Measurements from ENCODE around the gene SULT4A1. TPM values are rescaled to one million over a fixed set of nuclear protein-coding genes. Genes with fewer than 3 reads are reported as not detected.
A peak's percentile ranks its signal among the peaks of the same experiment; 100 is the strongest.

The SULT4A1 gene
- polyA plus RNA-seq, 4 donors = 1.6 to 5.7 (median 3.1) TPM

DNA sequence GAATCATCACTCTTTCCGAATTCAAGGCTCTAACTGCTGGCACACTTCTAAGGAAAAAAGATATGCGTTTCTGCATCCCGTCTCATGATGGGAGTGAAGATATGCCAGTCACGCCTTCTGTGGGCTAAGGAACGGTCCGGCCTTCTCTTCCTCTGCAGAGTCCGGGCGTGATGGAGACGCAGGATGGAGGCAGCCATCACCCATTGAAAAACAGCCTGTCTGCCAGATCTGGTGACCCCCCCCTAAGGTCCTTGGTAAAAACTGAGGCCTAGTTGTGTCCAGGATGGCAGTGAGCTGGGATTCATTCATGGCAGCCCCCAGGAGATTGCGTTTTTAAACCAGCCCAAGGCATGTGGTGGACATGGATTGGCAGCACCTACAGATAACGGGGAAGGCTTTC is 43.3 kb downstream of the SULT4A1 start:
- DNase-seq (ENCODE audit: low read depth in 4 of 4, low spot score in 2 of 4) = no peak

DNA sequence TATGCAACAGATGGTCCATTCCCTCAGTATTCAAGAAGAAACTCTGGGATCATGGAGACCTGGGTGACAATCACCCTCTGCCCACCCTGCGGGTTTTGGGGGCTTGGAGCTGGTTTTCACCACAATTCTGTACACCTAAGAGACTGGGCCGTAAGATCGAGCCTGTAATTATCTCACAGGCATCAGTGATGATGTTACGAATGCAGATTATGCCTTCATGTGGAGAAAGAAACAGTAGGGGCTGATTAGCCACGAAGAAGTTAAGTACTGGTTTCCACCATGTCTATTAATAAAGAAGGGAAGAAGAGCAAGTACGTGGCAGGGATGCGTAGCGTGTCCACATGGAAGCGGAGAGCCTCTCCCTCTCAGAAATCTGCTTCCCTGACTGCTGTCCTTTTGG is 44.9 kb downstream of the SULT4A1 start:
- DNase-seq (ENCODE audit: low read depth in 4 of 4, low spot score in 2 of 4) = no peak

DNA sequence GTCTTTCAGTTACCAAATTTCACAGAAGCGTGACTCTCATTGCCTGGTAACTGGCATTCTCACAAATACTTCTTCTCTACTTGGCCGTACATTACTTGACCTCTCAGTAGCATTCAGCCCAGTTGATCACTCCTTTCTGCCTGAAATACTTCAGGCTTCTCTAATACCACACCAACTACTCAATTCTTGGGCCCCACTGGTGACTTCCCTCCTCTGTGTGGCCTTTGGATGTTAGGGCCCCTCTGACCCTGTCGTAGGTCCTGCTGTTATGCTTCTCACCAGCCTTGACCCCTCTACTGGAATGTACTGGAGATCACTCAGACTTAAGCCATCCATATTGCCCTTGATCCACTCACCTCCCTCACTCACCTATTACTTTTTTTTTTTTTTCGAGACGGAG is 48.0 kb downstream of the SULT4A1 start:
- DNase-seq (ENCODE audit: low read depth in 4 of 4, low spot score in 2 of 4) = no peak

DNA sequence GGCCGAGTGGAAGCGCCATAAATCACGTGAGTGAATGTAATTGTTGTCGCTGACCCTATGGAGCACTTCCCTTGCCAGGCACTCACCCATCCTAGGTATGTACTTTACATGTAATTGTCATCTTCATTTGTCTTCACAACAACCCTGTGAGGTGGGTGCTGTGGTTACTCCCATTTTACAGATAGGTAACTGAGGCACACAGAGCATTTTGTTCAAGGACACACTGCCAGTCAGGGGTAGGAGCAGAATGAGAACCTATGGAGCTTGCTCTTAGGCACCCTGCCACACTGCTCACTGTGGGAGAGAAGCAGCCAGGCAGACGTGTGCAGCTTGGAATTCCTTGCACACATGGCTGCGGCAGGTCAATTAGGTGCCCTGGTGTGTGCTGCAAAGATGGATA is 49.4 kb downstream of the SULT4A1 start:
- DNase-seq (ENCODE audit: low read depth in 4 of 4, low spot score in 2 of 4) = no peak

DNA sequence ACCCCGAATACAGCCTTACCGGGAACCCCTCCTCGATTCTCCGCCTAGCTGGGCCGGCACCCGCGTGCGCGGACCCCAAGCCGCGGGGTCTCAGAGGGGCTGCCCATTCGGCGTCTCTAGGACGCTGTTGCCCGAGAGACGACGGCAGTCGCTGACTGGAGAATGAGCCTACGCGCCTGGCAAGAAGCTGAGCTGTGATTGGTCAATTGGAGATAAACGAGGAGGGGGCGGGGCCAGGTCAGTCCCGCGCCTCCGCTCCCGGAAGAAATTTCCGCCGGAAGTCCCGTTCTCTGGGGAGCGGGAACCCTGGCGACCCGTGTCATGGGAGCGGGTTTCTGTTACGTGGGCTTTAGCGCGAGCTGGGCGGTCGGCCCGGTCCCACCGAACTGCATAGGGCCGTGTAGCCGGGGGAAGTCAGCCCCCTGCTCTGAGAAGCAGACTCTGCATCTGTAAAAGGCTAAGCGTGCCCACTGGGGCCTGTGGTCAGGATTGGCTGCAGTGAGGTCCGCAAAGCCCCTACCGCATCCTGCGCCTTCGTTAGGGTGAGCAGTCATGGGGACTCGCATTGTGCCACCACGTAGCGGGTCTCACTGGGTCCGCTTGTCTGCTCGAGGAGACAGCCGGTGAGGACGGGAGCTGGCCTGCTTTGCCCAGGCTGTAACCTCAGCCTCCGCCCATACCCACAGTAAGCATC is 50.0 kb downstream of the SULT4A1 start, which contains the start of gene EFCAB6:
TSS of gene EFCAB6 (minus strand) at position 157 of the 694 bp plus-strand sequence. CDS start 29,987 bp downstream, outside the sequence.
- DNase-seq (ENCODE audit: low read depth in 4 of 4, low spot score in 2 of 4) = peak; percentile 86 to 94 (median 91)

DNA sequence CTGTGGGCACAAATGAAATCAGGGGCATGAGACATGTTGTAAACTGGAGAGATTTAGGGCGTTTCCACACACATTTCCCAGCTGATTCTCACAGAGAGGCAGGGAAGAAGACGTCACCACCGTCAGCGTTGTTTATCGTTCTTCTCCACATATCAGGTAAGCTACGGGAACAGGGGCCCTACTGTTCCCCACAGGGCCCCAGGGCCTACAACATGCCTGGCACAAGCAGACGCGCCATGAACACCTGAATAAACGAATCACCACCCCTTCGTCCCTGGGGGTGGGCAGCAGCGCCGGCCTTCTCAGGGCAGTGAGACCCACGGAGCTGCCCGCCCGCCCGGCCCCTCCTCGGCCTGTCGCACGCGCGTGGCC is 50.5 kb downstream of the SULT4A1 start:
- no peak for DNase-seq (ENCODE audit: low read depth in 4 of 4, low spot score in 2 of 4)

DNA sequence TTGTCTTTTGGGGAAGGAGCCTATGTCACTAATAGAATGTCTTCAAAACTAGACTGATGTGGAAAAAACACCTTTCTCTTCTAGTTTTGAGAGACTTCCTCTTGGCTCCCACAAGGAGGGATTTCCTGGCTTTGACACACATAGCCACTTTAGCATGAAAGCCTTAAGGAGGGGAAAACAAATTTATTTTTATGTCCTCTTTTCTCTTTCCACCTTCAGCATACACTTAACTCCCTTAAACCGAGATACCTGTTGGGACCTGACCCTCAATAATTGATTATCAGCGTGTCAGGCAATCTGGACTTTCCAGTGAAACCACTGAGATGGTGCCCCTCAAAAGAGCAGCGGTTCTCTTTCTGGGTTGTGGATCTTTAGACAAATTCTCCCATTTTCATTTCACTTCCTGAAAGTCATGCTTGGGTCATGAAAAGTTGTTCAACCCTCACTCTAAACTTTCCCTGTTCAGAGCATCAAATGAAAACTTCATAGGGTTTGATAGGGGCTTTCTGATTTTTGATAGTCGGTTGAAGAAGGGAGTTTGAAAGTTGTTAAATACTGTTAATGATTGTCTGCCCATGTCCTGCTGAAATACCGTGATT is 59.3 kb downstream of the SULT4A1 start:
- DNase-seq (ENCODE audit: low read depth in 4 of 4, low spot score in 2 of 4) = no peak

DNA sequence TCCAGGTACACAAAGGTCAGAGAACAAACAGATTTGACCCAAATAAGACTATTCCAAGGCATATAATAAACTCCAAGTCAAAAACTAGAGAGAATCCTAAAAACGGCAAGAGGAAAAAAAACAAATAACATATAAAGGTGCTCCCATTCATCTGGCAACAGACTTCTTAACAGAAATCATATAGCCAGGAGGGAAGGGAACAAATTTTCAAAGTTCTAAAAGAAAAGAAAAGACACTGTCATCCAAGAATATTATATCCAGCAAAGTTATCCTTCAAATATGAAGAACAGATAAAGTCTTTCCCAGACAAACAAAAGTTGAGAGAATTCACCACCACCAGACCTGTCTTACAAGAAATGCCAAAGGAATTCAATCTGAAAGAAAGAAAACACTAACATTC is 61.3 kb downstream of the SULT4A1 start:
- DNase-seq (ENCODE audit: low read depth in 4 of 4, low spot score in 2 of 4) = no peak

DNA sequence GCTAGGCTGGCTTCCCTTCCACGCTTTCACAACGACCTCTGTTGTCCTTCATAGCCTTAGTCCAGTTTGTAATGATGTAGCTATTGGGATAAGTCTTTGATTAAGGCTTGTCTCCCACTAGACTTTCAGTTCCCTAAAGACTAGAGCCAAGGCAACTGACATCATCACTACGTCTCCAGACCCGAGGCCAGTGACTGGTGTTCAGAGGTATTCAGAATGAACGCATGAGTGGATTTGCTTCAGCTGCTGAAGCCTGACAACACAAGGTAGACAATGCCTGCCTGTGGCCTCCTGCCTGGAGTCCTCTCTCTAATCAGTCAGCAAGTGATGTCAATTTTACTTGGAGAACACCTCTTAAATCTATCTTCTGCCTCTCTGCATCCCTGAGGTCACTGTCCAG is 63.8 kb downstream of the SULT4A1 start:
- DNase-seq (ENCODE audit: low read depth in 4 of 4, low spot score in 2 of 4) = no peak

DNA sequence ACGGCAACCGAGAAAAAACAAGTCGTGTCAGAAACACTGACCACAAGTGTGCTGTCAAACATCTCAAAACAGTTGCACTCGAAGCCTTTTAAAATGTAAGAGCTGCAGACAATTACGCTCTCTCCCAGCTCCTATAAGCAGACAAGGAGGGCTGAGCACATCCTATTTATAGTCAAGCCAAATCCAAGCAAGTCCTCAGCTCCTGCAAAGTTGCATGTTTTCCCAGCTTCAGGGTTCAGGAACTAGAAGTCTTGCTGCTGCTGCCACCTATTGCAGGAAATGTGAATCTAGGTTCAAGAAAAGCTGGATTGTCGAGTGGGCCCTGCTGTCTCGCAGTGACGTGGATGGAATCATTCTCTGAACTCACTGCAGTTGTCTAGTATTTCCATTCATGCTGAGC is 65.7 kb downstream of the SULT4A1 start:
- DNase-seq (ENCODE audit: low read depth in 4 of 4, low spot score in 2 of 4) = no peak

DNA sequence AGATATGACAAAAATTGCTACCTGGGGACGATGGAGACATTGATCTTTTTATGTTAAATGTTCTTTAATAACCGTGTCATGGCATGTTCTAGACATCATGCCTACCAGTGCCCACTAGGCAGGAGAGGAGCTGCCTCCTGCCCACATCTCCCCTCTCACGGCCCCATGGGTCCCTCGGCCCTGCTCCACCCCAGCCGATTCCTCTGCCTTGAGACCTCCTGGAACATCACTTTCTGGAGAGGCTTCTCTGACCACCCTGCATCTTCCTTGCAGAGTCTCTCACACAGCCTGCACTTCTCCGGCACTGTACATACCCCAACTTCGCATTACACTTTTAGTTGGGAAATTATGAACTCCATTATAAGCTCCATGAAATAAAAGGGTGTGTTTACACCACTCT is 67.0 kb downstream of the SULT4A1 start:
- DNase-seq (ENCODE audit: low read depth in 4 of 4, low spot score in 2 of 4) = no peak

DNA sequence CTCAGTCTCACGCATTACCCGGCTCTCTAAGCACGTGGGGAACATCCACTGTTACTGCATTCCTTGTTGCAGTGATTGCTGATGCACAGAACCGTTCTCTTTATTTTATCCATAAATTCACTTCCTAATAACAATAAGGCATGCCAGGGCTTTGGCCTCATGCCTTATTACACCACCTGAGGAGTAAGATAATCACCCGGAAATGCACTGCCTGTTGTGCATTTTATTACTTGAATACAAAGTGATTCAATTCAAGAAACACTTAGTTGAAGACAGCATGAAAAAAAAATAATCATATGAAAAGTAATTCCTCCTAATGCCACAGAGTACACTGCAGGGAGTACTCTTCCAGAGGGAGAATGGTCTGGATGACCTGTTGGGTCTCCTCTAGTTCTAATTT is 69.4 kb downstream of the SULT4A1 start:
- no peak for DNase-seq (ENCODE audit: low read depth in 4 of 4, low spot score in 2 of 4)

DNA sequence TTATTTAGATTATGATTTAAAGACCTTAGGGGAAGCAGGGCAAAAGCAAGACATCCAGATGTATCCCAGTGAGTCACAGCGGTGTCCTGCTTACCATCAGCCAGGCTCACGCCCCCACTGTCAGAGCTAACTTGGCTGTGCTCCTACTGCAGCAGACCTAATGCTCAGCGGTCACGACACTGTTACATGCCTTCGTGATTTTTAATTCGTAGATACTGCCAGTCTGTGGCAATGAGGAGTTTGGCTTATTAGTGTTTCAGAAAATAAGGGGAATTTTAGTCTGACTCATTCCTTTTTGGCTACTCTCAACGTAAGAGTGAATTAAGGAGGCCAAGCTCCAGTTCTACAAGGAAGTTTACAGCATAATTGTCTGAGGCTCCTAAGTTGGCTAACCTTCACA is 72.9 kb downstream of the SULT4A1 start:
- DNase-seq (ENCODE audit: low read depth in 4 of 4, low spot score in 2 of 4) = no peak

DNA sequence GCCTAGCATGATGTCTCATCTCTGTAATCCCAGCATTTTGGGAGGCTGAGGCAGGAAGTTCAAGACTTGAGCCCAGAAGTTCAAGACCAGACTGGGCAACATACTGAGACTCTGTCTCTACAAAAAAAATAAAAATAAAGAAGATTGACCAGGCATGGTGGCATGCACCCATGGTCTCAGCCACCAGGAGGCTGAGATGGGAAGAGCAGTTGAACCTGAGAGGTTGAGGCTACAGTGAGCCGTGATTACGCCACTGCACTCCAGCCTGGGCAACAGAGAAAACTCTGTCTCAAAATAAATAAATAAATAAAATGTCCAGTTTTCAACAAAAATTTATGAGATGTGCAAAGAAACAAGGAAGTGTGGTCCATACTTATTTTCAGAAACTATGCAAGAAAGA is 78.5 kb downstream of the SULT4A1 start:
- DNase-seq (ENCODE audit: low read depth in 4 of 4, low spot score in 2 of 4) = no peak

DNA sequence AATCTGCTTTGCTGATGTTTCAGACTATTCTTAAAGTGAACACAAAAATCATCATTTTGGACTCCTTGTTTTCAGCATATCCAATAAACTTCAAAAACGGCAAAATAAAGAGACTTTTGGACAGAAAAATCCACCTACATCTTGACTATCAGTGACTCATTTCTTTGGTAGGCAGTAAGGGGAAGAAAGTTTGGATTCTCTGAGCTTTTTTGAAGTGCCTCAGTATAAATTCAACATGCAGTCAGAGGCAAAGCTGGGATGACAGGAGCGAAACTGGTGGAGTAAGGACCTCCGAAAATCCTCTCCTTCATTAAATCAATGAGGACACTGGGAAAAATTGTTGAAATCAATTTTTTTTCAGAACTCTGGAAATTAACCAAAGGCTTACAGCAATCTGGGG is 79.9 kb downstream of the SULT4A1 start:
- DNase-seq (ENCODE audit: low read depth in 4 of 4, low spot score in 2 of 4) = no peak

DNA sequence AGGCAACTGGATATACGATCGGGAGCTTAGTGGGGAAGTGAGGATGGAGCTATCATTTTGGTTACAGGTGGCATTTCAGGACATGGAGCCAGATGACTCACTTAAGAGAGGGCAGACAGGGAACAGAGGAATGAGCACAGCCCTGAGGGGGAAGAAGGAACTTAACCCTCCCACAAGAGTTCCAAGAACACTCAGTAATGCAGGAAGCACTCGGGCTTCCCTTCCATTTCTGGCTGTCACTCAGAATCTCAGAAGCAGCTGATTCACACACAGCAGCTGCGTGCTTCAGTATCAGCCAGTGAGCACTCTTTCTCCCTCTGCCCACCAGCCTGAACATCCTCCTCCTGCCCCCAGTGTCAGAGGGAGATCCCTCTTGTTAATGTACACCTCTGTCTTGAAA is 85.0 kb downstream of the SULT4A1 start:
- no peak for DNase-seq (ENCODE audit: low read depth in 4 of 4, low spot score in 2 of 4)

DNA sequence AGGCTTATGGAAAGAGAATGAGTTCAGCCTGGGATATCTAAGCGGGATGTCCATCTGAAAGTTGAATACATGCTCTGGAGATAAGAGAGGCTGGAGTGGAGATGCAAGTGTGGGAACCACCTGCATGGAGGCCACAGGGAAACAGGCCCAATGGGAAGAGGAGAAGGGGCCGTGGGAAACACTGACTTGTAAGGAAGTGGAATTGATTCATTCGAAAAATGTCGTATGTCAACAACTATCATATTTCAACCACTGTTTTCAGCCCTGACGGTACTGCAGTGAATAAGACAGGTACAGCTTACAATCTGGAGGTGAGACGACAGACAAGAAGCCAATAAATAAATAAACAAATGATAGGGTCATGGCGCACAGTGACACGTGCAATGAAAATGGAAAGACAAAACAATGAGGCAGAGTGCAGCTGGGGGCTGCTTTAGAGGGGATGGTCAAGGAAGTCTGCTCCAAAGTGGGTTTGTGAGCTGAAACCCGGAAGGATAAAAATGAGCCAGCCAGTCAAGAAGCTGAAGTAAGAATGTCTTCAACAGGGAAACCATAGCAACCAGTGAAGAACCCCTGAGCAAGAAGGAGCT is 86.1 kb downstream of the SULT4A1 start:
- no peak for DNase-seq (ENCODE audit: low read depth in 4 of 4, low spot score in 2 of 4)

Other genes starting within 250 kb of the SULT4A1 start
- 1 to 10 TPM; 5.1 to 6.0 (median 5.7) TPM for gene EFCAB6, start 50.2 kb downstream of the SULT4A1 start, polyA plus RNA-seq (ENCODE audit: insufficient read length in 4 of 4)
- under 1 TPM in 3 of 4 donors, not detected in 1; 0.06 to 0.16 (median 0.13) TPM for gene PNPLA5, start 29.5 kb upstream of the SULT4A1 start, polyA plus RNA-seq (ENCODE audit: insufficient read length in 4 of 4)
- gene PNPLA3, start 61.3 kb upstream of the SULT4A1 start, polyA plus RNA-seq (ENCODE audit: insufficient read length in 4 of 4) = 1 to 10 TPM; 1.3 to 2.2 (median 1.6) TPM
- gene SAMM50, start 92.9 kb upstream of the SULT4A1 start, polyA plus RNA-seq (ENCODE audit: insufficient read length in 4 of 4) = 10 to 100 TPM; 65.2 to 67.5 (median 66.5) TPM
- gene PARVB, start 161.8 kb upstream of the SULT4A1 start, polyA plus RNA-seq (ENCODE audit: insufficient read length in 4 of 4) = 10 to 100 TPM; 20.8 to 25.3 (median 23.9) TPM

Measured in left renal cortex interstitium (tissue), 4 donors.